Prostate gland (tissue), 2 donors: ENCODE measurements around the gene RILPL1.

Source experiments
- POLR2A ChIP-seq: fragments of 450-650 bp; IDR thresholded peaks from one replicate; pipeline ENCODE4 v1.6.1; 2016; ENCODE audit warnings: antibody characterized with exemption, mild to moderate bottlenecking
- POLR2AphosphoS5 ChIP-seq: sonication (generic); formaldehyde crosslinking; IDR thresholded peaks from one replicate; pipeline ENCODE4 v1.6.1; 2017; ENCODE audit warnings: antibody characterized with exemption
- TF ChIP-seq, protein P1 (sequence below), 4 experiments: fragments of 200-600 bp in 2 of 4; fragments of 450-650 bp in 2 of 4; sonication (generic) in 2 of 4; IDR thresholded peaks; 1 replicate in 3 of 4; 2 replicates in 1 of 4; pipeline ENCODE4 v1.5.1; 2016 to 2019; ENCODE audit warnings: antibody characterized with exemption in 4 of 4, mild to moderate bottlenecking in 2 of 4, moderate library complexity in 2 of 4

DNA sequence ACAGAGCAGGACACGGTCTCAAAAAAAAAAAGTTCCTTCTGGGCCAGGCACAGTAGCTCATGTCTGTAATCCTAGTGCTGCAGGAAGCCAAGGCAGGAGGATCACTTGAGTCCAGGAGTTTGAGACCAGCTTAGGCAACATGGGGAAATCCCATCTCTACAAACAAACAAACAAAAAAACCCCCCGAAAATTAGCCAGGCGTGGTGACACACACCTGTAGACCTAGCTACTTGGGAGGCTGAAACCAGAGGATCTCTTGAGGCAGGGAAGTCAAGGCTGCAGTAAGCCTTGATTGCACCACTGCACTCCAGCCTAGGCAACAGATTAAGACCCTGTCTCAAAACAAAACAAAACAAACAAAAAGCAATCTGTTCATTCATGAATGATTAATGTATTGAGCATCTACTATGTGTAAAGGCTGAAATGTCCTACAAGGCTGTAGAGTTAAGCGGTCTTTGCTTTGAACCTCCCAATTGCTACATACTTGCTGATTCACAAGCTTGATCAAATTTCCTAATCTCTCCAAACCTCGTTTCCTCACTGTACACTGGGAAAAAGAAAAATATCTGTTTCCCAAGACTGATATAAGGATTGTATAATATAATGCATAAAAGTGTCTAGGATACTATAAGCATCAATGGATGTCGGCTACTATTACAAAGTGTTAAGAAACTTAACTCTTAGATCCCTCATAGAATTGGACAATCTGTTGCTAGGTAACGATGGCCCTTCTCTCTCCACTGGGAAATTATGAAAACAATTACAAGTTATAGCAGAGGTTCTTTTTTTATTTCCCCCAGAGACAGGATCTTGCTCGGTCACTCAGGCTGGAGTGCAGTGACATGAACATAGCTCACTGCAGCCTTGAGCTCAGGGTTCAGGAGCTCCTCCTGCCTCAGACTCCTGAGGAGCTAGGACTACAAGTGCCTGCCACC is 89.2 kb downstream of the RILPL1 start:
- TF ChIP-seq, protein P1, sequence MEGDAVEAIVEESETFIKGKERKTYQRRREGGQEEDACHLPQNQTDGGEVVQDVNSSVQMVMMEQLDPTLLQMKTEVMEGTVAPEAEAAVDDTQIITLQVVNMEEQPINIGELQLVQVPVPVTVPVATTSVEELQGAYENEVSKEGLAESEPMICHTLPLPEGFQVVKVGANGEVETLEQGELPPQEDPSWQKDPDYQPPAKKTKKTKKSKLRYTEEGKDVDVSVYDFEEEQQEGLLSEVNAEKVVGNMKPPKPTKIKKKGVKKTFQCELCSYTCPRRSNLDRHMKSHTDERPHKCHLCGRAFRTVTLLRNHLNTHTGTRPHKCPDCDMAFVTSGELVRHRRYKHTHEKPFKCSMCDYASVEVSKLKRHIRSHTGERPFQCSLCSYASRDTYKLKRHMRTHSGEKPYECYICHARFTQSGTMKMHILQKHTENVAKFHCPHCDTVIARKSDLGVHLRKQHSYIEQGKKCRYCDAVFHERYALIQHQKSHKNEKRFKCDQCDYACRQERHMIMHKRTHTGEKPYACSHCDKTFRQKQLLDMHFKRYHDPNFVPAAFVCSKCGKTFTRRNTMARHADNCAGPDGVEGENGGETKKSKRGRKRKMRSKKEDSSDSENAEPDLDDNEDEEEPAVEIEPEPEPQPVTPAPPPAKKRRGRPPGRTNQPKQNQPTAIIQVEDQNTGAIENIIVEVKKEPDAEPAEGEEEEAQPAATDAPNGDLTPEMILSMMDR (IDR thresholded peaks at IDR 0.05), result no peak
- TF ChIP-seq POLR2A, result no peak
- TF ChIP-seq POLR2AphosphoS5, result no peak
